ENCODE data around the gene TPP1.
A peak's percentile ranks its signal among the peaks of the same experiment; 100 is the strongest.

The TPP1 gene

GRCh38 chr11:6618117-6619003, 862 bp downstream of the TPP1 start:
- peak; percentile 44 for DNase-seq (ENCODE audit: low read depth)
- TF ChIP-seq CTCF (IDR thresholded peaks at IDR 0.05; ENCODE audit: control insufficient read depth, insufficient read depth, low read depth, low read length, missing control alignments), result no peak
- H3K4me3 ChIP-seq (ENCODE audit: control insufficient read depth, low read depth, low read length), result peak overlapping the region; percentile 65

- peak overlapping the region; percentile 0 for H3K4me3 ChIP-seq (ENCODE audit: control insufficient read depth, low read depth, low read length)
- DNase-seq (ENCODE audit: low read depth), result no peak
- TF ChIP-seq CTCF (IDR thresholded peaks at IDR 0.05; ENCODE audit: control insufficient read depth, insufficient read depth, low read depth, low read length, missing control alignments), result no peak
These were observed 1.9 kb downstream of the TPP1 start for GRCh38 chr11:6617315-6617781.

GRCh38 chr11:6616596-6617250, 2.5 kb downstream of the TPP1 start:
- DNase-seq (ENCODE audit: low read depth), result no peak
- no peak overlapping the region for H3K4me3 ChIP-seq (ENCODE audit: control insufficient read depth, low read depth, low read length)
- TF ChIP-seq CTCF (IDR thresholded peaks at IDR 0.05; ENCODE audit: control insufficient read depth, insufficient read depth, low read depth, low read length, missing control alignments), result no peak

GRCh38 chr11:6615882-6616585, 3.2 kb downstream of the TPP1 start:
- no peak for DNase-seq (ENCODE audit: low read depth)
- TF ChIP-seq CTCF (IDR thresholded peaks at IDR 0.05; ENCODE audit: control insufficient read depth, insufficient read depth, low read depth, low read length, missing control alignments), result no peak
- H3K4me3 ChIP-seq (ENCODE audit: control insufficient read depth, low read depth, low read length), result no peak overlapping the region

GRCh38 chr11:6615046-6615445, 4.2 kb downstream of the TPP1 start:
- no peak for TF ChIP-seq CTCF (IDR thresholded peaks at IDR 0.05; ENCODE audit: control insufficient read depth, insufficient read depth, low read depth, low read length, missing control alignments)
- no peak overlapping the region for H3K4me3 ChIP-seq (ENCODE audit: control insufficient read depth, low read depth, low read length)
- DNase-seq (ENCODE audit: low read depth), result no peak

- no peak for TF ChIP-seq CTCF (IDR thresholded peaks at IDR 0.05; ENCODE audit: control insufficient read depth, insufficient read depth, low read depth, low read length, missing control alignments)
- DNase-seq (ENCODE audit: low read depth), result no peak
These were observed 4.8 kb downstream of the TPP1 start for GRCh38 chr11:6614446-6614845.

More at GRCh38 chr11:6614446-6614845, 4.8 kb downstream of the TPP1 start:
- no peak overlapping the region for H3K4me3 ChIP-seq (ENCODE audit: control insufficient read depth, low read depth, low read length)

All from AG09309 (cell line).